ENCODE data around the gene ACMSD.

GRCh38 chr2:134795765-134796164, 42.7 kb upstream of the ACMSD start:
- TF ChIP-seq CREB1 (IDR thresholded peaks at IDR 0.05; ENCODE audit: low read depth) (no peak), CTCF (IDR thresholded peaks at IDR 0.05 in 2 of 3, conservative IDR thresholded peaks at IDR 0.05 in 1 of 3; ENCODE audit: control insufficient read depth in 2 of 3, extremely low read depth in 1 of 3, insufficient read depth in 1 of 3, low read depth in 3 of 3, low read length in 3 of 3) (no peak), RFX5 (IDR thresholded peaks at IDR 0.05; ENCODE audit: low read depth, low read length) (no peak), EZH2 (IDR thresholded peaks at IDR 0.05; ENCODE audit: borderline replicate concordance, control insufficient read depth, low read depth, low read length) (no peak), RAD21 (IDR thresholded peaks at IDR 0.05; ENCODE audit: insufficient read depth, low read depth, low read length) (no peak), CEBPZ (IDR thresholded peaks at IDR 0.05; ENCODE audit: low read depth, low read length) (no peak), GABPA (IDR thresholded peaks at IDR 0.05; ENCODE audit: low read depth) (no peak), USF2 (IDR thresholded peaks at IDR 0.05; ENCODE audit: borderline replicate concordance, low read depth, low read length) (no peak), IRF3 (IDR thresholded peaks at IDR 0.05) (no peak), POU2F2 (IDR thresholded peaks at IDR 0.05; ENCODE audit: borderline replicate concordance, low read depth, low read length) (no peak), HSF1 (IDR thresholded peaks at IDR 0.05; ENCODE audit: low read depth, low read length) (no peak), ZNF24 (IDR thresholded peaks at IDR 0.05) (no peak), ZNF274 (IDR thresholded peaks at IDR 0.05; ENCODE audit: insufficient read depth, insufficient read length) (no peak)

Measured in GM12878 (cell line).